ENCODE results near the gene HORMAD2. TPM values are rescaled to one million over a fixed set of nuclear protein-coding genes. Genes with fewer than 3 reads are reported as not detected.

The HORMAD2 gene
- total RNA-seq, 1 experiment from 2014 or later, result not detected

Other genes starting within 250 kb of the HORMAD2 start
- gene ASCC2, start 242.2 kb upstream of the HORMAD2 start, total RNA-seq (2021), result 42.2 to 43.9 TPM (median 43.6 TPM) in 3 replicates
- gene MTMR3, start 197.3 kb upstream of the HORMAD2 start, total RNA-seq (2021), result 17.0 to 19.5 TPM (median 19.2 TPM) in 3 replicates
- gene LIF, start 166.3 kb downstream of the HORMAD2 start, total RNA-seq (2021), result 4.6 to 7.2 TPM (median 6.1 TPM) in 3 replicates
- gene OSM, start 186.4 kb downstream of the HORMAD2 start, total RNA-seq (2021), result not detected in 3 replicates
- 15.8 to 18.6 TPM (median 16.0 TPM) in 3 replicates for gene CASTOR1, start 209.0 kb downstream of the HORMAD2 start, total RNA-seq (2021)
- gene TBC1D10A, start 246.5 kb downstream of the HORMAD2 start, total RNA-seq (2021), result 7.5 to 11.1 TPM (median 9.6 TPM) in 3 replicates